Lung (tissue), 12 donors: ENCODE results near the gene RAB37. TPM values are rescaled to one million over a fixed set of nuclear protein-coding genes. Genes with fewer than 3 reads are reported as not detected.
A peak's percentile ranks its signal among the peaks of the same experiment; 100 is the strongest.

ENCODE experiments used
- ATAC-seq: fragments of 200-7000 bp; cut with Tn5 transposase; one replicate; pipeline ENCODE4 v1.9.1; 2020; ENCODE audit warnings: moderate number of reproducible peaks; ENCODE audit not compliant: insufficient read depth, low FRiP score
- DNase-seq, 3 donors: peaks; one replicate each; pipeline ENCODE4 v3.0.0-alpha.2; 2013 to 2017
- H3K27ac ChIP-seq, 2 donors: one replicate each; pipeline ENCODE4 v1.5.1; 2013; ENCODE audit warnings: mild to moderate bottlenecking in 2 of 2, moderate library complexity in 2 of 2, control low read depth in 1 of 2, inconsistent platforms in 1 of 2, low read depth in 1 of 2, low read length in 1 of 2
- H3K27me3 ChIP-seq, 3 donors: one replicate each; pipeline ENCODE4 v1.5.1; 2013; ENCODE audit warnings: low read length in 2 of 3; ENCODE audit not compliant: control insufficient read depth in 3 of 3, insufficient read depth in 3 of 3
- H3K36me3 ChIP-seq, 4 donors: one replicate each; pipeline ENCODE4 v1.5.1; 2013; ENCODE audit warnings: low read length in 4 of 4, mild to moderate bottlenecking in 1 of 4, moderate library complexity in 1 of 4; ENCODE audit not compliant: control insufficient read depth in 4 of 4, insufficient read depth in 4 of 4
- H3K4me1 ChIP-seq, 5 donors: one replicate each; pipeline ENCODE4 v1.5.1; 2013; ENCODE audit warnings: low read length in 5 of 5, mild to moderate bottlenecking in 2 of 5, moderate library complexity in 1 of 5; ENCODE audit not compliant: control insufficient read depth in 5 of 5, insufficient read depth in 5 of 5
- H3K4me3 ChIP-seq: one replicate; pipeline ENCODE4 v1.5.1; 2013; ENCODE audit warnings: mild to moderate bottlenecking, control low read depth, moderate library complexity
- H3K9ac ChIP-seq, 2 donors: one replicate each; pipeline ENCODE4 v1.5.1; 2013; ENCODE audit warnings: low read length in 2 of 2, control low read depth in 1 of 2; ENCODE audit not compliant: insufficient read depth in 1 of 2
- H3K9me3 ChIP-seq, 4 donors: one replicate each; pipeline ENCODE4 v1.5.1; 2013; ENCODE audit warnings: low read length in 3 of 4, mild to moderate bottlenecking in 1 of 4, moderate library complexity in 1 of 4; ENCODE audit not compliant: control insufficient read depth in 4 of 4, insufficient read depth in 3 of 4
- WGBS, 2 donors: extraction: QIAGEN DNeasy Blood & Tissue Kit; methylation state at CpG; one replicate each; pipeline ENCODE4 v1.1.7; 2013; 5-methylcytosine and 5-hydroxymethylcytosine counted together
- polyA plus RNA-seq, 2 donors: library from polyadenylated mRNA; stranded (reverse); fragments of 200-250 nt; gene quantifications; one replicate each; pipeline ENCODE4 v1.2.1, GENCODE V29; 2013
- total RNA-seq, 2 donors: library from RNA; depleted of rRNA in 1 of 2; stranded (reverse); fragments of >200 nt in 1 of 2; gene quantifications; one replicate each; pipeline ENCODE4 v1.2.1, GENCODE V29; 2014 to 2021
- TF ChIP-seq, protein P1 (sequence below): IDR thresholded peaks from 2 replicates; pipeline ENCODE4 v1.5.1; 2012; ENCODE audit warnings: mild to moderate bottlenecking; ENCODE audit errors: control extremely low read depth, extremely low read depth
- donor health status: control.
- donor health status: control.
- donor health status: Bipolar disorder and iron deficiency.
- donor health status: healthy.
- donor health status: DM: yes; HTN: yes; CAD: no.

Gene RAB37
- total and polyA plus RNA-seq, 4 donors, result 3.2 to 7.3 (median 5.9) TPM

DNA sequence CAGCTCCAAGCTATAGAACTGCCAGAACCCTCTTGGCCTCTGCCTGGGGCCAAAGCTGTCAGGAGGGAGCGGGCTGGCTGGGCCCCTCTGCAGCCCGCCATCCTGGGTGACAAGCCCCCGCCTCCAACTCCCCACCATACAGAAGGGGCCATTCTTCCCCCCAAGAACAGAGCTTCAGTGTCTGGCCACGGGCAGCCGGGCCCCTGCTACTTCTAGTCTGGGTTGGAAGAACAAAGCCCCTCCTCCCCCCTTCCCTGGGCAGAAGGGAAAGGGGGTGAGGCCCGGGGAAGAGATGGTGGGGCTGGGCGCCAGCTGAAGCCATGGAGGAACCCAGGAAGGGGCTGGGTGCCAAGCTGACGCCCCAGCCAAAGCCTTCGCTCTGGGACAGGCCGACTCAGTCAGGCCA is 30.1 kb downstream of the RAB37 start:
- DNase-seq, result peak; percentile 56 to 74 (median 59)
- peaks cover 0 to 39% (median 14%) of the 10 kb centered on the region in 5 donors for H3K4me1 ChIP-seq

DNA sequence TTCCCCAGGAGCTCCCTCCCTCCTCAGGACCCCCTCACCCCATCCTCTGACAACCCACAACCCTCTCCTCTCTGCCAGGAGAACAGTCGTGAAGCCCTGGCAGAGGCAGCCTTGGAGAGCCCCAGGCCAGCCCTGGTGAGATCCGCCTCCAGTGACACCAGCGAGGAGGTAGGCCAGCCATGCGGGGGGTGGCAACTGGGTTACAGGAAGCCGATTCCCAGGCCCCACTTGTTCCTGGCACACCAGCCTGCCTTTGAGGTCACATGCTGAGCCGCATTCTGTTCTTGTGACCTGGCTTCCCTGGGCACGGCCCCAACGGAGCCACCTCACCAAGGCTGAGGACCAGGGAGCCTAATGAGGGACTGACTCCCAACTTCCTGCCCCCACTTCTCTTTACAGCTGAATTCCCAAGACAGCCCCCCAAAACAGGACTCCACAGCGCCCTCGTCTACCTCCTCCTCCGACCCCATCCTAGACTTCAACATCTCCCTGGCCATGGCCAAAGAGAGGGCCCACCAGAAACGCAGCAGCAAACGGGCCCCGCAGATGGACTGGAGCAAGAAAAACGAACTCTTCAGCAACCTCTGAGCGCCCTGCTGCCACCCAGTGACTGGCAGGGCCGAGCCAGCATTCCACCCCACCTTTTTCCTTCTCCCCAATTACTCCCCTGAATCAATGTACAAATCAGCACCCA is 31.2 kb downstream of the RAB37 start:
- WGBS, 2 donors, result 65 to 71% methylated on average over 17 of the region's 17 CpGs

More for the DNA sequence above, 30.1 kb downstream of the RAB37 start:
- peaks cover 0 to 34% (median 14%) of the 10 kb centered on the region in 4 donors for H3K36me3 ChIP-seq
- H3K9ac ChIP-seq, result peak overlapping the region in 1 of 2 donors; percentile 42
- no peaks in the 10 kb centered on the region for H3K27me3 ChIP-seq
- H3K27ac ChIP-seq, result peak overlapping the region in 1 of 2 donors; percentile 75
- no peaks in the 10 kb centered on the region for H3K9me3 ChIP-seq
- no peak for ATAC-seq
- H3K4me3 ChIP-seq, result no peak overlapping the region
- TF ChIP-seq, protein P1, sequence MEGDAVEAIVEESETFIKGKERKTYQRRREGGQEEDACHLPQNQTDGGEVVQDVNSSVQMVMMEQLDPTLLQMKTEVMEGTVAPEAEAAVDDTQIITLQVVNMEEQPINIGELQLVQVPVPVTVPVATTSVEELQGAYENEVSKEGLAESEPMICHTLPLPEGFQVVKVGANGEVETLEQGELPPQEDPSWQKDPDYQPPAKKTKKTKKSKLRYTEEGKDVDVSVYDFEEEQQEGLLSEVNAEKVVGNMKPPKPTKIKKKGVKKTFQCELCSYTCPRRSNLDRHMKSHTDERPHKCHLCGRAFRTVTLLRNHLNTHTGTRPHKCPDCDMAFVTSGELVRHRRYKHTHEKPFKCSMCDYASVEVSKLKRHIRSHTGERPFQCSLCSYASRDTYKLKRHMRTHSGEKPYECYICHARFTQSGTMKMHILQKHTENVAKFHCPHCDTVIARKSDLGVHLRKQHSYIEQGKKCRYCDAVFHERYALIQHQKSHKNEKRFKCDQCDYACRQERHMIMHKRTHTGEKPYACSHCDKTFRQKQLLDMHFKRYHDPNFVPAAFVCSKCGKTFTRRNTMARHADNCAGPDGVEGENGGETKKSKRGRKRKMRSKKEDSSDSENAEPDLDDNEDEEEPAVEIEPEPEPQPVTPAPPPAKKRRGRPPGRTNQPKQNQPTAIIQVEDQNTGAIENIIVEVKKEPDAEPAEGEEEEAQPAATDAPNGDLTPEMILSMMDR, result no peak
- 62 to 73% methylated on average over 10 of the region's 10 CpGs for WGBS, 2 donors

DNA sequence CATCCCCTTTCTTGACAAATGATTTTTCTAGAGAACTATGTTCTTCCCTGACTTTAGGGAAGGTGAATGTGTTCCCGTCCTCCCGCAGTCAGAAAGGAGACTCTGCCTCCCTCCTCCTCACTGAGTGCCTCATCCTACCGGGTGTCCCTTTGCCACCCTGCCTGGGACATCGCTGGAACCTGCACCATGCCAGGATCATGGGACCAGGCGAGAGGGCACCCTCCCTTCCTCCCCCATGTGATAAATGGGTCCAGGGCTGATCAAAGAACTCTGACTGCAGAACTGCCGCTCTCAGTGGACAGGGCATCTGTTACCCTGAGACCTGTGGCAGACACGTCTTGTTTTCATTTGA is 31.7 kb downstream of the RAB37 start:
- WGBS, 2 donors, result 83 to 84% methylated on average over 7 of the region's 7 CpGs
- H3K36me3 ChIP-seq, result peaks cover 6 to 46% (median 27%) of the 10 kb centered on the region in 4 donors
- H3K9ac ChIP-seq, result no peak overlapping the region

More for the DNA sequence above, 31.2 kb downstream of the RAB37 start:
- H3K4me3 ChIP-seq, result no peak overlapping the region
- TF ChIP-seq, protein P1, result no peak
- H3K4me1 ChIP-seq, result peaks cover 0 to 29% (median 10%) of the 10 kb centered on the region in 5 donors
- no peak overlapping the region for H3K9ac ChIP-seq
- H3K27me3 ChIP-seq, result no peaks in the 10 kb centered on the region
- no peak for DNase-seq
- H3K27ac ChIP-seq, result peak overlapping the region in 1 of 2 donors; percentile 75
- ATAC-seq, result no peak
- no peaks in the 10 kb centered on the region for H3K9me3 ChIP-seq
- H3K36me3 ChIP-seq, result peaks cover 3 to 41% (median 23%) of the 10 kb centered on the region in 4 donors

More for the DNA sequence above, 31.7 kb downstream of the RAB37 start:
- no peaks in the 10 kb centered on the region for H3K27me3 ChIP-seq
- TF ChIP-seq, protein P1, result no peak
- peaks cover 0 to 24% (median 10%) of the 10 kb centered on the region in 5 donors for H3K4me1 ChIP-seq
- H3K4me3 ChIP-seq, result no peak overlapping the region
- no peaks in the 10 kb centered on the region for H3K9me3 ChIP-seq
- no peak for DNase-seq
- ATAC-seq, result no peak
- peak overlapping the region in 1 of 2 donors; percentile 75 for H3K27ac ChIP-seq
